ENCODE measurements around the gene MRPL28. TPM values are rescaled to one million over a fixed set of nuclear protein-coding genes. Genes with fewer than 3 reads are reported as not detected.
A peak's percentile ranks its signal among the peaks of the same experiment; 100 is the strongest.

Gene MRPL28
- total and polyA plus RNA-seq, 10 donors, result 38.0 to 108 (median 55.8) TPM

GRCh38 chr16:352547-353403, 17.6 kb downstream of the MRPL28 start, which contains the start of gene AXIN1:
TSS of gene AXIN1 (minus strand) at chr16:352723. CDS start at chr16:347025, 5,698 bp downstream.
- Histone ChIP-seq H3K36me3 (peaks cover 0 to 13% (median 0%) of the 10 kb centered on the region in 6 donors), H3K9me3 (no peaks in the 10 kb centered on the region), H3K4me3 (peak within 1 kb of the TSS; percentile 37 to 87 (median 66)), H3K27me3 (replicated peaks in 1 of 7) (no peaks in the 10 kb centered on the region), H3K4me1 (peaks cover 15 to 76% (median 46%) of the 10 kb centered on the region in 6 donors), H3K27ac (peak within 1 kb of the TSS; percentile 42 to 88 (median 74))
- 2 to 4% (median 2%) methylated on average over 75 to 113 of the region's 113 CpGs for WGBS, 5 donors
- peak; percentile 100 for DNase-seq
- TF ChIP-seq POLR2AphosphoS5 (IDR thresholded peaks at IDR 0.05) (peak; percentile 57 to 69 (median 63)), POLR2A (IDR thresholded peaks at IDR 0.05) (no peak), CTCF (IDR thresholded peaks at IDR 0.05 in 8 of 11, conservative IDR thresholded peaks at IDR 0.05 in 3 of 11) (peak in 7 of 11 experiments; percentile 44 to 84 (median 72))
- intact Hi-C loops (cut with DNase I; ENCODE audit: low total_unique reads), result loop anchor here (10.0 kb wide), 1 partner anchor 118 kb away; the partner anchor contains the start of gene FAM234A

- TF ChIP-seq CTCF (IDR thresholded peaks at IDR 0.05 in 8 of 11, conservative IDR thresholded peaks at IDR 0.05 in 3 of 11) (no peak), POLR2A (IDR thresholded peaks at IDR 0.05) (no peak), POLR2AphosphoS5 (IDR thresholded peaks at IDR 0.05) (no peak)
- Histone ChIP-seq H3K4me3 (peak overlapping the region; percentile 37 to 87 (median 66)), H3K4me1 (peaks cover 15 to 85% (median 50%) of the 10 kb centered on the region in 6 donors), H3K9me3 (no peaks in the 10 kb centered on the region), H3K27ac (peak overlapping the region in 7 of 8 donors; percentile 39 to 88 (median 67)), H3K36me3 (peaks cover 0 to 20% (median 5%) of the 10 kb centered on the region in 6 donors), H3K27me3 (replicated peaks in 1 of 7) (no peaks in the 10 kb centered on the region)
- WGBS, 5 donors, result 0 to 1% (median 1%) methylated on average over 6 to 95 of the region's 95 CpGs
- DNase-seq, result peak; percentile 93
- intact Hi-C loops (cut with DNase I; ENCODE audit: low total_unique reads), result loop anchor here (10.0 kb wide), 1 partner anchor 117 kb away; the partner anchor contains the start of gene FAM234A
These were observed 18.4 kb downstream of the MRPL28 start for GRCh38 chr16:351804-352520.

- no peak for TF ChIP-seq CTCF (IDR thresholded peaks at IDR 0.05 in 8 of 11, conservative IDR thresholded peaks at IDR 0.05 in 3 of 11)
- no peak for TF ChIP-seq POLR2AphosphoS5 (IDR thresholded peaks at IDR 0.05)
- TF ChIP-seq POLR2A (IDR thresholded peaks at IDR 0.05), result no peak
- H3K27me3 ChIP-seq (replicated peaks in 1 of 7), result no peaks in the 10 kb centered on the region
- no peaks in the 10 kb centered on the region for H3K9me3 ChIP-seq
- H3K4me3 ChIP-seq, result no peak overlapping the region
- 85 to 98% (median 88%) methylated on average over 8 of the region's 8 CpGs for WGBS, 5 donors
- intact Hi-C loops (cut with DNase I; ENCODE audit: low total_unique reads), result loop anchor here (10.0 kb wide), 1 partner anchor 115 kb away; the partner anchor contains the start of gene FAM234A
- H3K27ac ChIP-seq, result no peak overlapping the region
- peaks cover 15 to 90% (median 61%) of the 10 kb centered on the region in 6 donors for H3K4me1 ChIP-seq
- peaks cover 0 to 38% (median 19%) of the 10 kb centered on the region in 6 donors for H3K36me3 ChIP-seq
- no peak for DNase-seq
These were observed 20.1 kb downstream of the MRPL28 start for GRCh38 chr16:350203-350602.

All from spleen (tissue), 11 donors.